GM18511 (cell line): ENCODE measurements around the gene MFSD8.
"Not testable (repeated sequence)": the region's sequence is repeated elsewhere in the genome, so short reads cannot be mapped to it uniquely, and the experiment has no call there.

Source experiments
- ATAC-seq: cut with Tn5 transposase; IDR thresholded peaks from one replicate; pipeline ENCODE4 v1.9.1; 2021; ENCODE audit warnings: mild to moderate bottlenecking, moderate library complexity; ENCODE audit not compliant: unreplicated experiment

MFSD8 gene, protein sequence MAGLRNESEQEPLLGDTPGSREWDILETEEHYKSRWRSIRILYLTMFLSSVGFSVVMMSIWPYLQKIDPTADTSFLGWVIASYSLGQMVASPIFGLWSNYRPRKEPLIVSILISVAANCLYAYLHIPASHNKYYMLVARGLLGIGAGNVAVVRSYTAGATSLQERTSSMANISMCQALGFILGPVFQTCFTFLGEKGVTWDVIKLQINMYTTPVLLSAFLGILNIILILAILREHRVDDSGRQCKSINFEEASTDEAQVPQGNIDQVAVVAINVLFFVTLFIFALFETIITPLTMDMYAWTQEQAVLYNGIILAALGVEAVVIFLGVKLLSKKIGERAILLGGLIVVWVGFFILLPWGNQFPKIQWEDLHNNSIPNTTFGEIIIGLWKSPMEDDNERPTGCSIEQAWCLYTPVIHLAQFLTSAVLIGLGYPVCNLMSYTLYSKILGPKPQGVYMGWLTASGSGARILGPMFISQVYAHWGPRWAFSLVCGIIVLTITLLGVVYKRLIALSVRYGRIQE

DNA sequence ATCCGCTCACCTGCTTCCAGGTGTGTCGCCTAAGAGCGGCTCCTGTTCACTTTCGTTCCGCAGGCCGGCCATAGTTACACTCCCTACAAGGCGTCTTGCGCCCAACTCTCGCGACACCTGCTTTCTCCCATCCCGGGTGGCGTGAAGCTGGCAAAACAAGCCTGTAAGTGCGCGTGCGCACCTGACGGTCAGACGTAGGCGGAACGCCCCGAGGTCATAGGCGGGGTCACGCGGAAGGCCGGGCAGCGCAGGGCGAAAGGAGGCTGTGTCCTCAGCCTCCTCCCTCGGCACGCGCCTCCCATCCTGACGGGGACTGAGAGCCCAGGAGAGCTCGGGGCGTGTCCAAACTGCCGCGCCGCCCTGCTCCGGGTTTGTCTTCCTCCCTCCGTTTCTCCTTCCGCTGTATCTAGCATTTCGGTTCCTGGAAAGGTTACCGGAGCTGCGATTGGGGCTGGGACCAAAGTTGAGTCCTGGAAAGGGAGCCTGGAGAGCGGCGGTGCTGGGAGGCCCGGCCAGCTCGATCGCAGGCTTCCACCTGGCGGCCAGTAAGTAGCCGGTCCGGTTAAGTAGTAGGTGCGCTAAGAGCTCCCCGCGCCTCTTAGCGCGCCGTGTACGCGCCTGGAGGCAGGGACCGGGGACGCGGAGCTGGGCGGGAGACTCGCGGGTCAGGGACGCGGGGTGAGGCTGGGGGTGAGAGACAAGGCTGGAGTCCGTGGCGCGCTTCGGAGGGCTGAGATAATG lies at the start of gene MFSD8, which contains the start of gene ABHD18:
MFSD8 (minus strand) TSS at position 112 of the 741 bp plus-strand sequence; CDS start at position 72, 40 bp downstream.
ABHD18 (plus strand) TSS at position 345 of the 741 bp plus-strand sequence. CDS start 17,550 bp downstream, outside the sequence.
- peak; percentile 95 for ATAC-seq

DNA sequence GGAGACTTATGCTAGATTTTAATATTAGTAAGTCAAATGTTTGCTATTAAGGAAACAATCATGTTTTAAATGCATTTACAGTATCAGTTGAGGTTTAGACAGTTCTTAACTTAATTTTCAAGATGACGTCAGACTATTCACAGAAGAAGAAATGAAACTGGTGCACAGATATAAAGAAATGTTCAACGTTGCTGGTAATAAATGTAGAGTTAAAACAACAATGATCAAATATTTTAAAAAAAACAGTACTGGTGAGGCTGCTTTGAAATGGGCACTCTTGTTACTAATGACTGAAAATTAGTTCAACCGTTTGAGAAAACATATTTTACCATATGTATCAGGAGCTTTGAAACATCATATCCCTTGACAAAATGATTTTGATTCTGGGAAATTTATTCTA lies 44.5 kb upstream of the MFSD8 start:
- ATAC-seq: no peak

DNA sequence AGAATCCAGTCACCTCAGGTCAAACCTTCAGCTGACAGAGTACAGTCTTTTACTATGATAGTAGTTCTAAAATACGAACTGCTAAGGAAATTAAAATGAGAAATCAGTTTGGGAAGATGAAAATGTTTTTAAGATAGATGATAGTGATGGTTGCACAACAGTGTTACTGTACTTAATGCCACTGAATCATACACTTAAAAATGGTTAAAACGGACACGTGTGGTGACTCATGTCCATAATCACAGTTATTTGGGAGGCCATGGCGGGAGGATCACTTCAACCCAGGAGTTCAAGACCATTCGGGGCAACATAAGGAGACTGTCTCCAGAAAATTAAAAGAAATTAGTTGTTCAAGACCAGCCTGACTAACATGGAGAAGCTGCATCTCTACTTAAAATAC lies 41.6 kb upstream of the MFSD8 start:
- no peak for ATAC-seq

DNA sequence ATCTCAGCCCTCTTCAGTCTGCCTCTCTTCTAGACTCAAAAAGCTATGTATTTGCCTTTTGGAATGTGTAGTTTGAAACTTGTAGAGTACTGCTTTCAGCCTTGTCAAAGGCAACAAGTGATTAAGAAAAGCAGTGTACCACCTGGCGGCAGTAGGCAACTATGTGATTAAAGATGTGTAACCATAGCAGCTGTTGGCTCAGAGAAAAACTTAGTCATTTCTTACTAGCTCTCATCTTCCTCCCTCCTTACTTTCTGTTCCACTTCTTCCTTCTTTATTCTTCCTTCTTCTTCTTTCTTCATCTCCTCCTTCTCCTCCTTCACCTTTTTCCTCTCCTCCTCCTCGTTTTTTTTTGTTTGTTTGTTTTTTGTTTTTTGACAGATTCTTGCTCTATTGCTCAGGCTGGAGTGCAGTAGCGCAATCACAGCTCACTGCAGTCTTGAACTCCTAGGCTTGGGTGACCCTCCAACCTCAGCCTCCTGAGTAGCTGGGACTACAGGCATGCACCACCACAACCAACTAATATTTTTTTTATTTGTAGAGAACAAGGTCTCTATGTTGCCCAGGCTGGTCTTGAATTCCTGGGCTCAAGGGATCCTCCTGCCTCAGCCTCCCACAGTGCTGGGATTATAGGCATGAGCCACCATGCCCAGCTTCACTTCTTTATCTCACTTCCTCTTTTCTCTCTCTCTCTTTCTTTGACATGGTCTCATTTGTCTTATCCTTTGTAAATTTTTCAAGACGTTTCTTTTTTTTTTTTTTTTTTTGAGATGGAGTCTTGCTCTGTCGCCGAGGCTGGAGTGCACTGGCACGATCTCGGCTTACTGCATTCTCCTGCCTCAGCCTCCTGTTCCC lies 32.8 kb upstream of the MFSD8 start:
- ATAC-seq: peak; percentile 98

DNA sequence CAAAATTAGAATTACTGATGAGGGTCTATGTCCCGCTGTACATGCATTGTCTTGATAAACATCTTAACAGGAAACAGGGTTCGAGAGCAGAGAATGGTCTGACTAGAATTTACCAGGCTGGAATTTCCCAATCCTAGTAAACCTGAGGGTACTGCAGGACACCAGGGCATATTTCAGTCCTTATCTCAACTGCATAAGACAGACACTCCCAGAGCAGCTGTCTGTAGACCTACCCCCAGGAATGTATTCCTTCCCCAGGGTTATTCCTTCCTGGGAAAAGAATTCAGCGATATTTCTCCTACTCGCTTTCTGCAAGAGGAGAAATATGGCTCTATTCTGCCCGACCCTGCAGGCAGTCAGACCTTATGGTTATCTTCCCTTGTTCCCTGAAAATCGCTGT lies 31.5 kb upstream of the MFSD8 start:
- not testable (repeated sequence) for ATAC-seq

DNA sequence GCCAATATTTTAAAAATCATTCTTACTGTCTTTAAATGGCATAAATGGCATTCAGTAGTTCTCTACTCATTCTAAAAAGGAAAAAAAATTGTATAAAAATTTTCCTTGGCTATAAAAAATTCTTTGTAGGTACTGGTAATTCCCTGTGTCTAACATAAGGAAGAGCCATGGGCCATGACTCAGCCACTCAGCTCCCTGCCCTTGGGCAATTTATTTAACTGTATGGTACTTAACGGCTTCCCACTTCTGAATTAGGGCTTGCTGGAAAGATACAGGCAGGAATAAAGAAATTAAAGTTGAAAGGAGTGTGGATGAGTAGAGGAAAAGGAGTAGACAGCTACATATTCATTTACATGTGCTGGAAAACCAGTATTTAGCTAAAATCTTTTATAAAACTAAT lies 30.8 kb upstream of the MFSD8 start:
- no peak for ATAC-seq

DNA sequence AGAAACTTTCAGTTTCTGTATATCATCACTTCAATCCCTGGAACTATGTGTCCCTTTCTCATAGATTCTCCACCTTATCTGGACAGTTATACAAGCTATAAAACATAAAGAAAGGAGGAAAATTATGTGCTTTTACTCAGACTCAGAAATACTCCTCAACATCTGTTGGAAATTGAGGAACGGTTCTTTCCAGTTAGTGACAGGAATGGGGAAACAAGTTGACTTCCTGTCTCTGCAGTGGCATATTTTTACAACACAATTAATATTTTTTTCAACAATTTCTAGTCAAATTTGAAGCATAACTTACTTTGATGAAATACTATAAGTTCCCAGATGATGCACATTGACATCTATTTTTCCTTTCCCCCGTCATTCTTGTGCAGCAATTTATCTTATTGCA lies 28.2 kb upstream of the MFSD8 start:
- no peak for ATAC-seq

DNA sequence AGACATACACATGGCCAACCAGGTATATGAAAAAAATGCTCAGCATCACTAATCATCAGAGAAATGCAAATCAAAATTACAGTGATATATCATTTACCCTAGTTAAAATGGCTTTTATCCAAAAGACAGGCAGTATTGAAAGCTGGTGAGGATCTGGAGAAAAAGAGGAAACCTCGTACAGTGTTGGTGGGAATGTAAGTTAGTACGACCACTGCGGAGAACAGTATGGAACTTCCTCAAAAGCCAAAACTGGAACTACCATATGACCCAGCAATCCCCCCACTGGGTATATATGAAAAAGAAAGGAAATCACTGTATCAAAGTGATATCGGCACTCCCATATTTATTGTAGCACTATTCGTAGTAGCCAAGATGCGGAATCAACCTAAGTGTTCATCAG lies 23.7 kb upstream of the MFSD8 start:
- ATAC-seq: no peak

DNA sequence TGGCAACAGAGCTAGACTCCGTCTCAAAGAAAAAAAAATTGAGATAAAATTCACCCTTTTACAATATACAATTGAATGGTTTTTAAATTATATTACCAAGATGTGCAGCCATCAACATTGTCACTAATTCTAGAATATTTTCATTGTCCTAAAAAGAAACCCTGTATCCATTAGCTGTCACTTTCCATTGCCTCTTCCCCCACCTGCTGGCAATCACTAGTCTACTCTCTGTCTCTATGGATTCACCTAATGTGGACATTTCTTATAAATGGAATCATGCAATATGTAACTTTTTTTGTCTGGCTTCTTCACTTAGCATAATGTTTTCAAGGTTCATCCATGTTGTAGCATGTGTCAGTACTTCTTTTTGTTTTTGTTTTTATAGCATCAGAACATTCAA lies 21.0 kb upstream of the MFSD8 start:
- no peak for ATAC-seq

DNA sequence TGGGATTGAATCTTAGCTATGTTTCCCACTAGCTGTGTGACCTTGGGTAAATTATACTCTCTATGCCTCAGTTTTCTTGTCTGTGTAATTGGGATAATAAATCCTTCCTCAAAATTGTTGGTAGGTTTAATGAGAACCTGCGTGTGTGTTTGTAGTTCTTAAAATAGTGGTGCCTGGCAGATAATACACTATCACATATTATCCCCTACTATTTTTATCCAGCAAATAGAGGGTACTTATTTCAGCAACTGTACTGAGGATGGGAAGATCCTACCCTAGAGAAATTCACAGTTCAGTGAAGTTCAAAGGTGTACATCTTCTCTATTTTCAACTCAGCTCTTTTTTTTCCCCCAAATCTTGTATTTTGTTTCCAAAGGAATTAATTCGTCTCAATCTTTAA lies 17.5 kb upstream of the MFSD8 start:
- no peak for ATAC-seq

DNA sequence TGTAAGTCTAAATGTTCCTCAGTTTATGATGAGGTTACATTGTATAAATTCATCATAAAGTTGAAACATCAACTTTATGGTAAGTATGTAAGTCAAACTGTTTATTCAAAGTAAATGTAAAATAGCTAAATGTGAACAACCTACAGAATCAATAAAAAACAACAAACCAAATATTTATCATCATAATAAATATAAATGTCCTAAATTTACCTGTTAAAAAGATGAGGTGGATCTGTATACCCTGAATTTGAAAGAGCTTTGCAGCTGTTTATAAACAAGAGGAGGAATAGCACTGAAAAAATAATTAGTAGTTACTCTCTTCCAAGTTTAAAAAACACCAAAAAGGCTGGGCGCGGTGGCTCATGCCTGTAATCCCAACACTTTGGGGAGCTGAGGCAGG lies 14.0 kb upstream of the MFSD8 start:
- no peak for ATAC-seq

DNA sequence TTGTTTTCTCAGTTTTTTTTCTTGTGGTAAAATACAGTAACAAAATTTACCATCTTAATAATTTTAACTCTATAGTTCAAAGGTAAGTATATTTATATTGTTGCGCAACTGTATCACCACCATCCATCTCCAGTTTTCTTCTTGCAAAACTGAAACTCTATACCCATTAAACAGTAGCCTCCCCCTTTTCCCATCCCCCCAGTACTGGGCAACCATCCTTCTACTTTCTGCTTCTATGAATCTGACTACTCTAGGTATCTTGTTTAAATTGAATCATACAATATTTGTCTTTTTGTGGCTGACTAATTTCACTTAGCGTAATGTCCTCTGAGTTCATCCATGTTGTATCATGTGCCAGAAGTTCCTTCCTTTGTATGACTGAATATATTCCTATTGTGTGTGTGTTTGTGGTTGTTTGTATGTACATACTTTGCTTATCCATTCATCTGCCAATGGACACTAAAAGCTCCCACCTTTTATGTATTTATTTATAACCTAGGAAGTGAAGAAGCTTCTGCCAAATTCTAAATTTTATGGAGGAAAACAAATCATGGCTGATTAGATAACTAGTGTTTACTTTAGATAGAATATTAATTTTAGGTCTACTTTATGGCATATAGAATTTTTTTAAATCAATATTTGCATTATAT lies 10.3 kb upstream of the MFSD8 start:
- ATAC-seq: no peak

DNA sequence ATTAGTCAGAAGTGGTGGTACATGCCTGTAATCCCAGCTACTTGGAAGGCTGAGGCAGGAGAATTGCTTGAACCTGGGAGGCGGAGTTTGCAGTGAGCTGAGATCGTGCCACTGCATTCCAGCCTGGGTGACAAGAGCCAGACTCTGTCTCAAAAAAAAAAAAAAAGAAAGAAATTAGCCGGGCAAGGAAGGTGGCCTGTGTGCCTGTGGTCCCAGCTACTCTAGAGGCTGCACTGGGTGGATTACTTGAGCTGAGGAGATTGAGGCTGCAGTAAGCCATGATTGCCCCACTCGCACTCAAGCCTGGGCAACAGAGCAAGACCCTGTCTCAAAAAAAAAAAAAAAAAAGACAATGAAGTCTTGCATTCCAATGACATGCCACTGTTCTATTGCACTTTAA lies 6.0 kb upstream of the MFSD8 start:
- ATAC-seq: not testable (repeated sequence)

DNA sequence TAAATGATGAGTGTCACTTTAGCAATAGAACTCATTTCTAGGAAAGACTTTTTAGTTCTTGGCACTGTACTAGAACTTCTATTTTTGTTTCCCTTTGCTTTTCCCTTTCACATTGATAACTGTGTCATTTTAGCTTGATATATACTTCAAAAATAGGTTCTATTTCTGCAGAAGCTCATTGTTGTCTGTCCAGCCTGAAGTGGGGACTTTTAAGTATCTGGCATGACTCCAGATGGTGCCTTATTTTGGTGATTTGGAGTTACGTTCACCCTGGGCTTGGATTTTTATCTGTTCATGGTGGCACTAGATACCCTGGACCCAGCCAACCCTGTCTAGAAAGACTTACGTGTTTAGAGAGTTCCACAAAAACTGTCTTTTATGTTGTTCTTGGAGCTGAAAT lies 3.6 kb upstream of the MFSD8 start:
- no peak for ATAC-seq

DNA sequence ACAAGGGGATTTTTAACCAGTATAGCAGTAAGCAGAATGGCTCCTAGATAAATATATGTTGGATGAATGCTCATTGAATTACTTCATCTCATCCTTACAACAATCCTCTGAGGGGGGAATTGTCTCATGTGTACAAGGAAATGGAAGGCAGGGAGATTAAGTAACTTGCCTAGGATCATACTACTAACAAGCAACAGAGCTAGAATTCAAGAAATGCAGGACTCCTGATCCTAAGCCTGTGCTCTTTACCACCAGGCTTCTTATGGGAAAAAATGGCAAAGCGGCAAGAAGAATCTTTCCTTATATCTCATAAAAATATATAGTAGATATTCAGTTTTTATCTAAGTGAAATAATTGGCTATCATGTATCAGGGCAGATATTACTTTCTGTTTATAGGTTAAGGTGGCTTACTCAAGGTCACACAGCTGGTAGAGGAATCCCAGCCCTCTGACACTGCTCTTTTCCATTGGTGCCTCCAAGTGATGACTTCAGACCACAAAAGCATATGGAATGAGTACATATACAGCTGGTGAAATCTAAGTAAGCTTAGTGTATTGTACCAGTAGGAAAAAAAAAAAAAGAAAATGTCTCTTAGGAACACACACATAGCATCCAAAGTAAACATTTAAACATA lies 2.3 kb upstream of the MFSD8 start:
- ATAC-seq: no peak

DNA sequence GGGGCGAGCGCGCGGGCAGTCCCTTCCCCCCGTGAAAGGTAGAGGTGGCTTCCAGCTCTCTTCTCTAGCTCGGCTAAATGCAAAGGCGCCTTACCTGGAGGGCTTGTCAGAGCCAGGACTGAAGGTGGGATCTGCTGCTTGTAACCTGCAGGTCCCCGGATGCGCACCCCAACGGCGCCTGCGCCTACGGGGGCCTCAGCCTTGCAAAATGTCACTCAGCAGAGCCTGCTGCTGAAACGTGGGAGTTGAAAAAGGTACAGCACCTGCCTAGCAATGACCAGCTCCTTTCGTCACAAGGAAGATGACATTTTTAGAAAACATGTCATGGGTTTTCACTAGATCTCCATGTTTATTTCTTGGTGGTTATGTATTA lies 816 bp upstream of the MFSD8 start:
- ATAC-seq: peak; percentile 40

DNA sequence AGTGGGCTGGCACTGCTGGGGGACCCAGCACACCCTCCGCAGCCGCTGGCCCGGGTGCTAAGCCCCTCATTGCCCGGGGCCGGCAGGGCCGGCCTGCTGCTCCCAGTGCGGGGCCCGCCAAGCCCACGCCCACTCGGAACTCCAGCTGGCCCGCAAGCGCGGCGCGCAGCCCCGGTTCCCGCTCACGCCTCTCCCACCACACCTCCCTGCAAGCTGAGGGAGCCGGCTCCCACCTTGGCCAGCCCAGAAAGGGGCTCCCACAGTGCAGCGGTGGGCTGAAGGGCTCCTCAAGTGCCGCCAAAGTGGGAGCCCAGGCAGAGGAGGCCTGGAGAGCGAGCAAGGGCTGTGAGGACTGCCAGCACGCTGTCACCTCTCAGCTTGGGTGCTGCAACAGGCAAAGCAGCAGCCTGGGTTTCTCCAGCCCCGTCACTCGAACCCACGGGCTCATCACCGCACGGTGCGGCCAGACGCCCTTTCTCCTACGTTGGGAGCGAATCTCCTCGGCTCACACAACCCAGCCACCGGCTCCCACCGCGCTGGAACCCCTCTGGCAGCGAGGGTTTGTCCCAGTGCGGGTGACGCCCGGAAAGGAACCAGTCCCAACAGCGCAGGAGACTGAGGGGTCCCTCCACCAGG lies 429 bp downstream of the MFSD8 start:
- ATAC-seq: peak; percentile 22

DNA sequence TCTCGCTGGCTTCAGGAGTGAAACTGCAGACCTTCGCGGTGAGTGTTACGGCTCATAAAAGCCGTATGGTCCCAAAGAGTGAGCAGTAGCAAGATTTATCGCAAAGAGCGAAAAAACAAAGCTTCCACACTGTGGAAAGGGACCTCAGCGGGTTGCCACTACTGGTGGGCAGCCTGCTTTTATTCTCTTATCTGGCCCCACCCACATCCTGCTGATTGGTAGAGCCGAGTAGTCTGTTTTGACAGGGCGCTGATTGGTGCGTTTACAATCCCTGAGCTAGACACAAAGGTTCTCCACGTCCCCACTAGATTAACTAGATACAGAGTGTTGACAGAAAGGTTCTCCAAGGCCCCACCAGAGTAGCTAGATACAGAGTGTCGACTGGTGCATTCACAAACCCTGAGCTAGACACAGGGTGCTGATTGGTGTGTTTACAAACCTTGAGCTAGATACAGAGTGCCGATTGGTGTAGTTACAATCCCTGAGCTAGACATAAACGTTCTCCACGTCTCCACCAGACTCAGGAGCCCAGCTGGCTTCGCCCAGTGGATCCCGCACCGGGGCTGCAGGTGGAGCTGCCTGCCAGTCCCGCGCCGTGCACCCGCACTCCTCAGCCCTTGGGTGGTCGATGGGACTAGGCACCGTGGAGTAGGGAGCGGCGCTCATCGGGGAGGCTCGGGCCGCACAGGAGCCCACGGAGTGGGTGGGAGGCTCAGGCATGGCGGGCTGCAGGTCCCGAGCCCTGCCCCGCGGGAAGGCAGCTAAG lies 1.2 kb downstream of the MFSD8 start:
- not testable (repeated sequence) for ATAC-seq

DNA sequence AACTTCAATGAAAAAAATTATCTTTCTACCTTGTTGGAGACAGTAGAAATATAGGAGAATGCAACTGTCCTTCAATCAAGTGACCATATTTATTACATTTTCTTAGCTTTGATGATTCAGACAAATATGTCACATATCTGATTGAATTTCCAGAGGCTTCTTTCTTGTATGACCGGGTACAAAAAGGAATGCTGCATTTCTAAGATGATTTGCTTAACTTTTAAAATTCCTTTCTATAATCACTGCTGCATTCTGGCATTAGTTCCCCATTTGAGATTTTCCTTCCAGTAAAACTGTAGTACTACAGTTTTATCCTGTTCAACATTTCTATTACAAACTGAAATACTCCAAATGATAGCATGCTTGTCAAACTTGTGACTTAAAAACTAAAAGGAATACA lies 5.2 kb downstream of the MFSD8 start:
- ATAC-seq: no peak
